Dedifferentiated amniotic fluid mesenchymal stem cell (primary cell): Measurements from ENCODE around the gene CHAT.
"Not testable (repeated sequence)": the region's sequence is repeated elsewhere in the genome, so short reads cannot be mapped to it uniquely, and the experiment has no call there.

Experiments used
- DNase-seq: peaks from one replicate; pipeline ENCODE4 v3.0.0-alpha.2; 2016; ENCODE audit errors: extremely low spot score

CHAT gene

DNA sequence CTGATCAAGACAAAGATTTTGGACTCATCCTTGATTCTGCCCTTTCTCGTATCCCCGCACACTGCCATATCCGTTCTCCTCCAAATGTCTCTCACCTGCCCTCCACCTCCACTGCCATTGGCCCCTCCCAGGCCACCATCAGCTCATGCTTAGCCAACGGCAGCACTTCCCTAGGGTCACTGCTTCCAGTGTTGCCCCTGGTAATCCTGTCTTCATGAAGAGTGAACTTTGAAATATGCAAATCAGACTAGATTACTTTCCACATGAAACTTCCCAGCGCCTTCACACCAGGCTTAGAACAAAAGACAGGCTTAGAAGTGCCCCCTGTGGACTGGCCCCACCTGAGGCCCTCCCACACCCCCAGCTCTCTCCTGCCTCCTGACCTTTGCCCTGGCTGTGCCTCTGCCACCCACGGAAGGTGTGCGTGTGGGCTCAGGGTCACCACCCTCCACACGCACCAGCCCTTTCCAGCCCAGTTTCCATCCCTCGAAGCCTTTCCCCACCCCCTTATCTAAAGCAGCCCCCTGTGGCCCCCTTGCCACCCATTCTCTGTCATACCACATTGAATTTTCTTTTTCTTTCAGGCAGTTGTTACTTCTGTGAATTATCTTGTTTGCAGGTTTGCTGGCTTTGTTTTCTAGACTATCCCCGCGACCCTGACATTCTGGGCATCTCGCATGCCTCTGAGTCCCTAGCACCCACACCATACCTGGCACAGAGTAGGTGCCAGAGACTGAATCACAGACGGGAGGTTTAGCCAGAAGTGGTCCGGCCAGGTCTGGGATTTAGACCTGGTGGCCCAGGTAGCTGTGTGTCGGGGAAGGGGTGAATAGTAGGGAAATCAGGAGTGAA, 38.8 kb downstream of the CHAT start:
- DNase-seq: no peak

DNA sequence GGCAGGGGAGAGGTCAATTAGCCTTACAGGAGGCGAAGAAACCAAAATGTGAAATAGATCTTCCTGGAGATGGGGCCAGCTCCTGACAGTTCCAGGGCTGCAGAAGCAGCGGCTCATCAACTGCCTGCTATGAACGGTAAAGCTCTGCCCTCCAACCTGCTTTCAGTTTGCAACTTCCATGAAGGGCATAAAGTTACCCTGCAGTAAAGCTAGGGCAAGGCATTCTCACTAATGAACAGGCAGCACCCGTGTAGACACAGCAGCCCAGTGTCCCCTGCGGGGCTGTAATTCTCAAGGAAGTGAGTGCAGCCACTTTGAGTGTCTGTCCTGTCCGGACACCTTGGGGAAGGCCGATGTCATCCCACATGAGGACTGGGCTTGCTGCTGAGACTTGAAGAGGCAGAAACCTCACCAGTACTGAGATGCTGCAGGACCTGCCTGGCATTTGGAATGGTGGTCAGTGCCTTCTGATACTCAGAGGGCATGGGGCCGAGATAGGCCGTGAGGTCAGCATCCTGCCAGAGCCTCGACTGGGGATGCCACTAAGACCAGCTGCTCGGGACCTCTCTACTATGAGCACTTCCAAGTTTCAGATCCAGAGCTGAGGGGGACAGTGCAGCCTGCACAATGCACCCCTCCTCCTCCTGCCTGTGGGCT, 39.6 kb downstream of the CHAT start:
- DNase-seq: no peak

DNA sequence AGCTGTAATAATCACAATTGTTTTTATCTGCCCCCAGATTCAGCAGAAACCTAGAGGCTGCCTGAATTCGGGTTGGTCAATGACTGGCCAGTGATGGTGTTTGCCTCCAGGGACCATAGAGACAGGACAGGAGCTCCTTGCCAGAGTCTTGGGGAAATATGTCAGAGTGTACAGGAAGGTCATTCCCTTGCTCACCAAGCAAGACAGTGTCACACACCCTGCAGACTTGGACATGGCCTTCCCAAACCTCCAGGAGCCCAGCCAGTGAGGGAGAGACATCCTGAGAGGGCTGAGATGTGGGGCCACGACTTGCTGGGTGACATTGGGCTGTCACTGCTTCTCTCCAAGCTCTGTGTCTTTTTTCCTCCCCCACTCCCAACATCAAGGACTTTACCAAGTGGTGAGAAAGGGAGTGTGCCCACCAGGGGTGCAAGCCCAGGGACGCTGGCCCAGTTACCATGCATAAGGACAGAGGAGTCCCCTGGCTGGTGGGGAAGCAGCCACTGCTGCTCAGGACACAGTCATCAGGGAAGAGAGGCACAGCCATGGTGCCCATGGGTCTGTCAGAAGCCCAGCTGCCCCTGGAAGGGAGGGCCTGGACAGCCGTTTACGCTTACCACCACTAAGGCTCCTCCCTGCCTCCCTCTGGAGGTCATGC, 40.3 kb downstream of the CHAT start:
- no peak for DNase-seq

DNA sequence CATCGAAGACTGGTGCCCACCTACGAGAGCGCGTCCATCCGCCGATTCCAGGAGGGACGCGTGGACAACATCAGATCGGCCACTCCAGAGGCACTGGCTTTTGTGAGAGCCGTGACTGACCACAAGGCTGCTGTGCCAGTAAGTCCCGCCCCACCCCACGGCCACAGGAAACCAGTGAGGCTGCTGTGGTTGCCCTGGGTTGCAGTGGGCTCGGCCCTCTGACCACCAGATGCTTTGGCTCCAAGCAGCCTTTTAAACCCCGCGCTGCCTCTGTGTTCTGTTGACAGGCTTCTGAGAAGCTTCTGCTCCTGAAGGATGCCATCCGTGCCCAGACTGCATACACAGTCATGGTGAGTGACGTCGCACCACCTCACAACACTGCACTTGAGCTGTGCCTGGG, 41.3 kb downstream of the CHAT start:
- no peak for DNase-seq

DNA sequence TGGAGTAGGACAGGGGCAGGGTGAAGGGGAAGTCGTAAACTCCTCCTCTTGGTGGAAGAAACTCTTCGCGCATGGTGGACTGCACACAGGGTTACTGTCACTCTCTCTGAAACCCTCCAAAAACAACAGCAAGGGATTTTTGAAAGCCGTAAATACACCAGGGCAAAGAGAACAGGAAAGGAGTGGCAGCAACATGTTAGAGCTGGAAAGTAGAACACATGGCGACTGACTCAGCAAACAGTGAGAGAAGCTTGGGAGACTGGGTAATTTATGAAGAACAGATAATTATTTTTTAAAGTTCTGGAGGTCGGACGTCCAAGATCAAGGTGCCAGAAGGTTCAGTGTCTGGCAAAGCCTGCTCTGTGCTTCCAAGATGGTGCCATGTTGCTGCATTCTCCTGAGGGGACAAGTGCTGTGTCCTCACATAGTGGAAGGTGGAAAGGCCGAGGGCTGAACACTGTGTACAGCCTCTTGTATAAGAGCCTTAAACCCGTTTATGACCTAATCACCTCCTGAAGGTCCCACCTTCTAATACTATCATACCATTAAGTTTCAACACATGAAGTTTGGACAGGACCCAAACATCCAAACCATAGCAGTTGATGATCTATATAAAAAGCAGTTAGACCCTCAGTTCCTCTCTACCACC, 43.1 kb downstream of the CHAT start:
- no peak for DNase-seq

DNA sequence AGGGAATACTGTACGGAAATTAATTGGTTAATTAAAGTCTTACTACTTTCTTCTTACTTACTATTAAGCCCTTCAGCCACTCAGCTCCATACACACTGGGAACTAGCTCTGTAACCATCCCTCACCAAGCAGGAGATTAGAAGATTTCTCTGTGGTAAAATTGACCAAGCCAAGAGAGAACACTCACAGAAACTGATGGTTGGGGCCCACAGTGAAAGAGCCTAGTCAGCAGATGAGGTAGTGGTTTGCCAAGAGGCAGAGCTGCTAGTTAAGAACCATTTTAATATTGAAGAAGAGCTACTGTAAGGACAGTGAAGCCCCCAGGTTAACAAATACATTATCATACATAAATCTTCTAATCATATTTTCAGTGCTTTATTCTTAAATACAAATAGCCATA, 43.8 kb downstream of the CHAT start:
- no peak for DNase-seq

DNA sequence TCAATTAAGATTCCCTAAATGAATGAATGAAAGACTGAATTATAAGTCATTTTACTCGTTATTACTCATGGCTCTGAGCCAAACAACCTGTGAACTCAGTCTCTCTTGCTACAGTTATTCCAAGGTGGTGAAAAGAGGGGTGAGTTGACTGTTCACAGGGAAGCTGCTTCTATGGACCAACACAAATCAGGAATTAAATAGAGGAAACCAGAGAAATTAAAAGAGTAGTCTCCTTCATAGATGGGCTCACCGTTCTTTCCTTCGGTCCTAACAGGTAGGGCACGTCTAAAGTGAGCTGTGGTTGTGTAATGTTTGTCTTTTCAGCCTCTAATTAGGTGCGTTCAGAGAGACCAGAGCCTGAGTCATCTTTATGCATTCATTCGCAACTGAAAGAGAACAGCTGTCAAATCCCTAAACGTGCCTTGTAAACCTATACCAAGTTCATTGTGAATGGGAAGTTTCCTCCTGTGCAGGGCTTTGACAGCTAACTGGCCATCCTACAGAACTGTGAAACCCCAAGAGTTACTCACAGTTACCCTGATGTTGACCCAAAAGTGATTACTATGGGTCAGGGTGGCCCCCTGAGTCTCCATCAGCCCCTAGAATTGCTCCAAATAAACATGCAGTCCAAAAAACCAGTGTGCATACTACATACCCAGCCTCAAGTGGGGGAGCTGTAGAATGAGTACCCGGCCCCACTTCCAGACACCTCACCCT, 47.5 kb downstream of the CHAT start:
- no peak for DNase-seq

DNA sequence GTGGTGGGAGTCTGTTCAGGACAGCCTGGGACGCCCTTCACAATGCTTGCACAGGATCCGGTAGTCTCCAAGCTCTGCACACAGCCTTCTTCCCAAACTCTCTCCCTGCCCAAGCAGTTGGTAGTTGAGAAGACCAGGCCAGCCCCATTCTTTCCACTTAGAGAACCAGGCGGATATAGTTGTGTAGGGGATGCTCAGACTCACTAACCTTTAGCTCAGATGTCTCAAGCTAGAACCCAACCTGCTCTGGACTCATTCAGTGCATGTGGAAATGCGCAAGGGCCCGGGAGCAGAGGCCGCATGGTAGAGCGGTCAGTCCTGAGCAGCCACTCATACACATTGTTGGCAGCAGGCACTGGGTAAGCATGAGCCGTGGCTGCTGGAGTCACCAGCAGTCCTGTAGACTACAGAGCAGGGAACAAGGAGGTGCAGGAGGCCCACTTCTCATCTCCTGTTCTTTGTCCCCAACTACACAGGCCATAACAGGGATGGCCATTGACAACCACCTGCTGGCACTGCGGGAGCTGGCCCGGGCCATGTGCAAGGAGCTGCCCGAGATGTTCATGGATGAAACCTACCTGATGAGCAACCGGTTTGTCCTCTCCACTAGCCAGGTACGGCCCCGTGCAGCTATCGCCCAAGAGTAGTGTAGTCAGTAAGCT, 48.5 kb downstream of the CHAT start:
- DNase-seq: no peak

DNA sequence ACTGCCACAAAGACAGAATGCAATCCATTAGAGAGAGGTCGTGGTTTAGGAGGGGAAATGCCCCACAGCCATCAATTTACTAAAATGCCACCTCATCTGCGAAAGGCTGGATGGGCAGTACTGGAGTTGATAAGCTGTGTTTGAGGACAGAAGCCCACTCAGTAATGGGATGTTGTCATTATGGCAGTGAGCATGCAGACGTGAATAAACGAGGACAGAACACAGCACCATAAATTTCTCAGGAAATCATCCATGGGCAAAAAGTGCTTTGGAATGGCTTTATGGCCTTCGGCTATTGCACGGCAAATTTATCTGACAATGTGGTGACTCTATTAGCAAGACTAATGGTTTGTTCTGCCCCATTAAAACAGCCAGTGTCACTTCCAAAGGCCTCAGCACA, 49.8 kb downstream of the CHAT start:
- DNase-seq: no peak

DNA sequence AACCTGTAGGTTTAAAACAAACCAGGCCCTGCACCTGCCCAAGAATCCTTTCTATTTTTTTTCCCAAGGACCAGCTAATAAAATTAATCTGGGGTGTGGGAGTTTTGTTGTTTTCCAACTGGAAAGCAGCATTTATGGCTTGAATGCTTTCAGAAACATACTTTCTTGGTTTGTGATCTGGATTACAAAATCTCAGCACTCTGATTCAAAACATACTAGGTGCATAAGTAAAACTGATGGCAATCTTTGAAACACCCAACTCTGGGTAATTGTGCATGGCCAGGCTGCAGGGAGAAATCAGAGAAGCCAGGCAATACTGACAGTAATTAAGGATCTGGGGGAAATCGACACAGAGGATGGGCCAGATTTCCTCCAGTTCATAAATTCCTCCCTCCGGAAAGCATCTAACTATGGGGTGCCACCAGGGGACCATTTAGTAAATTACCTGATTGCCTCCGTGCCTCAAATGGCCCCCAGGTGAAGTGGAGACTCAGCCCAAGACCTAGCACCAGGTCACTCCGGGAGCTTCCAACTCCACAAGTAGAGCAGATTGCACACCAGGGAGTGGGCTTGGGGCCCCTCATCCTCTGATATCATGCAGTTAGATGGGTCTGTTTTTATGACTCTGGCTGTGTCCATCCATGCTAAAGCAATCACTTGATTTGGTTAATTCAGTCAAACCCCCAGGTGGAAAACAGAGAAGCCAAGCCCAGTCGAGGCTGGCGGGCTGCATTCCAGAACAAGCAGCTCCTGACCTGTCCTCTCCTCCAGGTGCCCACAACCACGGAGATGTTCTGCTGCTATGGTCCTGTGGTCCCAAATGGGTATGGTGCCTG, 50.4 kb downstream of the CHAT start:
- DNase-seq: no peak

DNA sequence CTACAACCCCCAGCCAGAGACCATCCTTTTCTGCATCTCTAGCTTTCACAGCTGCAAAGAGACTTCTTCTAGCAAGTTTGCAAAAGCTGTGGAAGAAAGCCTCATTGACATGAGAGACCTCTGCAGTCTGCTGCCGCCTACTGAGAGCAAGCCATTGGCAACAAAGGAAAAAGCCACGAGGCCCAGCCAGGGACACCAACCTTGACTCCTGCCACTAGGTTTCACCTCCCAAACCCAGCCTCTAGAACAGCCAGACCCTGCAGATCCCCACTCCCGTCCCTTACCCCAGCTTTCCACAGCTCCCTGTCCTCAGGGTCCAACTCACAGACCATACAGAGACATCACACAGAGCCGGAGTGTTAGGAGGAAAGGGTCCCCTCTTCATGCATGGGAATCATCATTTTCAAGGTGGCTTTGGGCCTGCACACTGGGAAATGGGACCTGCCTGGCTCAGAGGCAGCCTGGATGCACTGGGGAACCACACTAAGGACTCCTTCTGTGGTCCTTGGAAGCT, 51.1 kb downstream of the CHAT start:
- DNase-seq: no peak

DNA sequence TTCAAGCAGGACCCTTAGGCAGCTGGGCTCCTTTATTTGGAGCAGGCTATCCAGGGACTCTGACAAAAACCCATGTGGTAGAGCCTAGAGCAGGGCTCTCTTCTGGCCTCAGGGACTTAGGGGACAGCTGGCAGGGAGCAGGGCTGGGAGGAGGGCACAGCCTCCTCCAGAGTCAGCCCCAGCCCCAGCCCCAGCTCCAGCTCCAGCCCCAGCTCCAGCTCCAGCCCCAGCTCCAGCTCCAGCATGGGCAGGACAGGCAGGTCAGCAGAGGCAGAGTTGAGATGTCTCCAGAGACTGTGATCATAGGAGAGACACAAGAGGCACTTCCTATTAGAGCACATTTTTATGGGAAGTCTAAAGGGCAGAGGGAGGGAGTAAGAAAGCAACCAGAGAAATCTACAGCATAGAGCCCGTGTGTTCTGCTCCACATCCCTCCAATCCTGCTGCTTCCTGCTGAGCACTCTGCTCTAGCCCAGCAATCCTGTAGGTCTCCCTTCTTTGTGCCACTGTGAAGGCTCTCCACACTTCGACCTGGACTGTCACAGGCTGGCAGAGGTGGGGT, 52.3 kb downstream of the CHAT start:
- no peak for DNase-seq

DNA sequence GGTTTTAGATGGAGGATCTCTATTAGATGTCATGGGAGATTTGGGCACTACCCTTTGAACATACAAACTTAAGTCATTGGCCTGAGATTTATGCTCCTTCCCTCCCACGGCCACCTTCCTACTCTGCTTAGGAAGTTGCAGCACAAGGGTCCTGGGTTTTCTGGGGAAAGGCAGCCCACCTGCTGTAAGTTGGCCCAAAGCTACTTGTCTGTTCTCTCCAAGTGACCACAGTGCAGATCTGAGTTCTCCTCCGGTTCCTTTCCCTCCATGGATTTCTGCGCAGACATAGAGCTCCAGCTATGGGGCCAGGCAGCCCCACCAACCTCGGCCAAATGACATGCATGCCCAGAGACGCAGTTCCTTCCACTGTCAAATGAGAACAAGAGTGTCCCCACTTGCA, 52.8 kb downstream of the CHAT start:
- DNase-seq: no peak

DNA sequence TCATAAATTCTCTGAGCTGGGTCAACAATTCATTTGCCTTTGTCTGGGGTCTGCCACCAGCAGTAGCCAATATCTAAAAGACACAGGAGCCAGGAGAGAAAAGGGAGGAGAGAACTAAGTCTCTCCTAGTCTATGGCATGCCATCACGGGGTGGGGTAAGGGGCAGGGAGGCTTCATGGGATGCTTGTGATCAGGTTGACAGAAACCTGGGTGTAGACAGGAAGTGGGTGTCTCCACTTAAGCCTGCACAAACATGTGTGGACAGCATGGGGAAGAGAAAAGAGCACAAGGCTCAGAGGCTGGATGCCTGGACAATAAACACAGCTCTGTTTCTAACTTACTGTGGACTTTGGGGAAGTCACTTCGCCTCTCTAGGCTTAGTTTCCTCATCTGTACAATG, 54.2 kb downstream of the CHAT start:
- DNase-seq: no peak

DNA sequence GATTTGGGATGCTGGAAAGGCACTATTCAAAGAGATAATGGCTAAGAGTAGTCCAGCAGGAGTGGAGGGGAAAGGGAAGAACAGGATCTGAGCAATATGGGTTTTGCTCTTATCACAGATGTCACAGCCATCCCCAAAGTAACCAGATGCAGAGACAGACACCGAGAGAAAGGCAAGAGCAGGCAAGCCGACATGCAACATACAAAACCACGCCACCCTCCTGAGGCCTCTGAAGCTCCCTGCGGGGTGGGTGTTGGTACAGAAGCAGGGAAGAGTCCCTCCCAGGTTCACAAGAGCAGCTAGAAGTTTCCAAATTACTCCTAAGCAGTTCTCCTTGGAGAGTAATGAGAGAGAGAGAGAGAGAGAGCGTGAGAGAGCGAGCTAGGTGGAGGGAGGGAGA, 54.8 kb downstream of the CHAT start:
- no peak for DNase-seq

DNA sequence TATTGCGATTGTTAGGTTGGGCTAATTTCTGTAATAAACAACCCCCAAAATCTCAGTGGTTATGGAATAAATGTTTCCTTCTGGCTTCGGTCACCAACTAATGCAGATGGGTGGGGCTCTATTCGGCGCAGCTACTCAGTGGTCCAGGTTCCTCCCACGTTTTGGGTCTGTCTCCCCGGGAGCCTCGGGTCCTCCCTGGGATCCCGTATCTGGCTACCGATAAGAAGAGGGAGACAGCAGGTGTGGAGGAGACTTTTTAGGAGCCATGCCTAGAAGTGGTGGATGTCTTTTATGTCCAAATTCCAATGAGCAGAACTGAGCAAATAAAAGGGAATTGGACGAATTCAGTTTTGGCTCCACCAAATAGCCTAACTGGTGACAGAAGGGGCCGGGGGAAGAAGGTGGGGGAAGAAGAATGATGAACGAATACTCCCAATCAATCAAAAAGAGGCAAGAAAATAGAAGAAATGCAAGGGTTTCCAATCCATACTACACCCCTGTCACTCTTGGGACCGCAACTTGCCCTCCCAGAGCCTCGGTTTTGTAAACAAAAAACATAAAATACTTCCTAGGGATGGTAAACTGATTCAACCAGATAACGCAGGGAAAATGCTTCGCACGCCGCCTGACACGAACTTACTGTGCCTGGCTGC, 65.1 kb downstream of the CHAT start:
- DNase-seq: no peak

DNA sequence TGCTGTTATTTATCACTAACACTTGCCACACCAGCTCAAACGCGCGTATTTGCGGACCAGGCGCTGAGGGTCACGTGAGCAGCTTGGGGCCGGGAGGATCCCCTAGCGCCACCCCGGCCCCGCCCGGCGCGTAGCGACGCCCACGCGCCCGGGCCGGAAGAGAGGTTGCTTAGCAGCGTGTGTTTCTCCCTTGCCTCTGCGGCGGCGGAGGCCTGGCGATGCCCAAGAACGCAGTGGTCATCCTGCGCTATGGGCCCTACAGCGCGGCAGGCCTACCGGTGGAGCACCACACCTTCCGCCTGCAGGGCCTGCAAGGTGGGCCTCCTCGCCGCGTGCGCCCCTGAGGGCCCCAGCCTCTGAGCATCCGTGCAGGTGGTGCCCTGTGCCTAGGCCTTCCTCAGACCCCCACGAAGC, 65.7 kb downstream of the CHAT start, which contains the start of gene C10orf53:
Gene C10orf53 (plus strand): TSS at position 172 of the 414 bp plus-strand sequence. CDS start 47 bp downstream, at position 219.
- DNase-seq: no peak

DNA sequence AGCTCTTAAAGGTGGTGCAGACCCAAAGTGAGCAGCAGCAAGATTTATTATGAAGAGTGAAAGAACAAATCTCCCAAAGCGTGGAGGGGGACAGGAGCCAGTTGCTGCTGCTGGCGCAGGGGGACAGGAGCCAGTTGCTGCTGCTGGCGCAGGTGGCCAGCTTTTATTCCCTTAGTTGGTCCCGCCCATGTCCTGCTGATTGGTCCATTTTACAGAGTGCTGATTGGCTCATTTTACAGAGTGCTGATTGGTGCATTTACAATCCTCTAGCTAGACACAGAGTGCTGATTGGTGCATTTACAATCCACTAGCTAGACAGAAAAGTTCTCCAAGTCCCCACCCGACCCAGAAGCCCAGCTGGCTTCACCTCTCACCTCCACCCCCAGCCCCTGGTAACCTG, 68.6 kb downstream of the CHAT start:
- not testable (repeated sequence) for DNase-seq

DNA sequence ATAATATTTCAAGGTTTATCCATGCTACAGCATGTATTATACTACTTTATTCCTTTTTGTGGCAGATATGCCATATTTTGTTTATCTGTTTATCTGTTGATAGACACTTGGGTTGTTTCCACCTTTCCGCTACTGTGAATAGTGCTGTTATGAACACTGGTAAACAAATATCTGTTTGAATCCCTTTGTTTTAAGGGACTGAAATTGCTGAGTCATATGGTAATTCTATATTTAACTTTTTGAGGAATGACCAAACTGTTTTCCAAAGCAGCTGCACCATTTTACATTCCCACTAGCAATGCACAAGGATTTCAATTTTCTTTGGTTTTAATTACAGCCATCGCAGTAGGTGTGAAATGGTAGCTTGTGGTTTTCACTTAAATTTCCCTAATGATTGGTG, 69.0 kb downstream of the CHAT start:
- DNase-seq: no peak
